AG09309 (cell line): ENCODE results near the gene PPARD.
"Not testable (repeated sequence)": the region's sequence is repeated elsewhere in the genome, so short reads cannot be mapped to it uniquely, and the experiment has no call there.

Experiments
- DNase-seq: peaks from one replicate; pipeline ENCODE4 v3.0.0-alpha.2; 2010; ENCODE audit warnings: low read depth
- H3K4me3 ChIP-seq: 2 replicates; pipeline ENCODE4 v1.5.1; 2011; ENCODE audit warnings: mild to moderate bottlenecking, low read depth, low read length, moderate library complexity; ENCODE audit not compliant: control insufficient read depth
- TF ChIP-seq, protein P1 (sequence below): IDR thresholded peaks from 2 replicates; pipeline ENCODE4 v1.5.1; 2011; ENCODE audit warnings: mild to moderate bottlenecking, low read depth, low read length, inconsistent platforms; ENCODE audit not compliant: insufficient read depth, control insufficient read depth; ENCODE audit errors: missing control alignments

The PPARD gene

DNA sequence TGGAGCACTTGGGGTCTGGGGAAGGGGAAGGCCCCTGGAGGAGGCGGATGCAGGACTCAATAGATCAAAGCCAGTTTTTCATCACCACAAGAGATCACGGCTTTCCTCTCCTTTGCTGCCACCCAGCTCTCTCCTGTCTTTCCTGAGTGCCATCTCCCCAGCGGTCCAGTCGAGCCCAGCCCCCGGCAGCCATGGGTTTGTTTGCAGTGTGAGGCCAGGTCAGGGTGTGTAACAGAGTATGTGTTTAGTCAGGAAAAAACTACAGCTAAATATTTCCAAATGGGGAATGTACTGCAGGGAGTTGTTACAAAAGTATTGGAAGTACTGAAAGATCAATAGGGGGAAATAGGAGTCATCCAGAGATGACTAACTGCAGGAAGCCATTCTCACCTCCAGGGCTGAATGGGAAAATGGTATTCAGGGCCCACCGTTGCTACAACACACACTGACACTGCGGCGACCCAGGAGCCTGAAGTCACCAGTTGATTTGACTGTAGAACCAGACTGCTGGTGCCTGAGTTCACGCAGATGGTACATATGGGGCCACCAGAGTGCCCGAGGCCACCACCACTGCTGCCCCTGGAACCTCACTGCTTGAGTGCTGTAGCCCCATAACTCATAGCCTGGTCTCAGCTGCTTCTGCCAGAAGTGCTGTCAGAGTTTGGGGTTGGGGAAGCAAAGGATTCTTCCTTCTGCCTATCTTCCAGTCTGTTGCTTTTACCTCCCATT is 86.2 kb downstream of the PPARD start:
- DNase-seq: no peak
- TF ChIP-seq, protein P1, sequence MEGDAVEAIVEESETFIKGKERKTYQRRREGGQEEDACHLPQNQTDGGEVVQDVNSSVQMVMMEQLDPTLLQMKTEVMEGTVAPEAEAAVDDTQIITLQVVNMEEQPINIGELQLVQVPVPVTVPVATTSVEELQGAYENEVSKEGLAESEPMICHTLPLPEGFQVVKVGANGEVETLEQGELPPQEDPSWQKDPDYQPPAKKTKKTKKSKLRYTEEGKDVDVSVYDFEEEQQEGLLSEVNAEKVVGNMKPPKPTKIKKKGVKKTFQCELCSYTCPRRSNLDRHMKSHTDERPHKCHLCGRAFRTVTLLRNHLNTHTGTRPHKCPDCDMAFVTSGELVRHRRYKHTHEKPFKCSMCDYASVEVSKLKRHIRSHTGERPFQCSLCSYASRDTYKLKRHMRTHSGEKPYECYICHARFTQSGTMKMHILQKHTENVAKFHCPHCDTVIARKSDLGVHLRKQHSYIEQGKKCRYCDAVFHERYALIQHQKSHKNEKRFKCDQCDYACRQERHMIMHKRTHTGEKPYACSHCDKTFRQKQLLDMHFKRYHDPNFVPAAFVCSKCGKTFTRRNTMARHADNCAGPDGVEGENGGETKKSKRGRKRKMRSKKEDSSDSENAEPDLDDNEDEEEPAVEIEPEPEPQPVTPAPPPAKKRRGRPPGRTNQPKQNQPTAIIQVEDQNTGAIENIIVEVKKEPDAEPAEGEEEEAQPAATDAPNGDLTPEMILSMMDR: no peak
- no peak overlapping the region for H3K4me3 ChIP-seq

DNA sequence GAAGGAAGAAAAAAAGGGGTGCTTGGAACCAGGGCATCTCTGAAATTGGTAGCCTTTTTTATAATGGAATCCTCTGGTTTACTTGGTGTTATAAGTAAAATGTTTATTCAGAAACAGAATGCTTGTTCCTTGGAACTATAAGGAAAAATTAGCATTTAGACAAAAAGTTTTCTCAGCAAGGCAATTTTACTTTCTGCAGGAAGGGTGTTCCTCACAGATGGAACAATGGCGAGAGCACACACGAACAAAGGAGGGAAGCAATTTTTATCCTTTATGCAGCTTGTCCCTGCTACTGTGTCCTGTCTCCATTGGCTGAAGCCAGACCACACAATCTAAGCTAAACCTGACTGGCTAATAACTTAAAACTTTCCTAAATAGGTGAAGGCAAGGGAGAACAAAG is 87.1 kb downstream of the PPARD start:
- no peak for DNase-seq
- TF ChIP-seq, protein P1: no peak
- no peak overlapping the region for H3K4me3 ChIP-seq

DNA sequence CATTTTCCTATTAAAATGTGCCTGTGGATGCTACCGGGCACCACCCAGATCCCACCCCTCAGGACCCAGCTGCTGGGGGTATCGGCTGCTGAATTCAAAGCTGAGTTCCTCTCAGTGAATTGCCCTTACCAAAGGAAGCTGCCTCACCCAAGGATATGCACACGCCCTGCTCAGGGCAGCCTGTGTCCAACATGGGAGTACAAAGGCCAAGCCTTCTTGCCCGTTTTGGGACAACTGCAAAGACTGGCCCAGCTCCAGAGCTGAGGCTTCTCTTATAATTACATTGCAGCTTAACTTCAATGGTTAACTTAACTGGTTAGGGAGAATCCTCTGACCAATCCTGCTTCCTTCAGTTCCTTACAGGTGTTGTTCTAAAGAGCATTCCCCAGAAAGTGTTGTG is 89.9 kb downstream of the PPARD start:
- H3K4me3 ChIP-seq: no peak overlapping the region
- TF ChIP-seq, protein P1: no peak
- DNase-seq: no peak

DNA sequence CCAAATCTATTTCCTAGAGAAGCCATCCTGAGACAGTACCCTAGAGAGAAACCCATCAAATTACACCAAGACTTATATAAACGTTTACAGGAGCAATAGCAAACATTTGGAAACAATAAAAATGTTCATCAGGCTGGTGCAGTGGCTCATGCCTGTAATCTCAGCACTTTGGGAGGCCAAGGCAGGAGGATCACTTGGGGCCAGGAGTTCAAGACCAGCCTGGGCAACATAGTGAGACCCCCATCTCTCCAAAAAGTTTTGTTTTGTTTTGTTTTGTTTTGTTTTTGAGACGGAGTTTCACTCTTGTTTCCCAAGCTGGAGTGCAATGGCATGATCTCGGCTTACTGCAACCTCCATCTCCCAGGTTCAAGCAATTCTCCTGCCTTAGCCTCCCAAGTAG is 90.3 kb downstream of the PPARD start:
- H3K4me3 ChIP-seq, DNase-seq: not testable (repeated sequence)

DNA sequence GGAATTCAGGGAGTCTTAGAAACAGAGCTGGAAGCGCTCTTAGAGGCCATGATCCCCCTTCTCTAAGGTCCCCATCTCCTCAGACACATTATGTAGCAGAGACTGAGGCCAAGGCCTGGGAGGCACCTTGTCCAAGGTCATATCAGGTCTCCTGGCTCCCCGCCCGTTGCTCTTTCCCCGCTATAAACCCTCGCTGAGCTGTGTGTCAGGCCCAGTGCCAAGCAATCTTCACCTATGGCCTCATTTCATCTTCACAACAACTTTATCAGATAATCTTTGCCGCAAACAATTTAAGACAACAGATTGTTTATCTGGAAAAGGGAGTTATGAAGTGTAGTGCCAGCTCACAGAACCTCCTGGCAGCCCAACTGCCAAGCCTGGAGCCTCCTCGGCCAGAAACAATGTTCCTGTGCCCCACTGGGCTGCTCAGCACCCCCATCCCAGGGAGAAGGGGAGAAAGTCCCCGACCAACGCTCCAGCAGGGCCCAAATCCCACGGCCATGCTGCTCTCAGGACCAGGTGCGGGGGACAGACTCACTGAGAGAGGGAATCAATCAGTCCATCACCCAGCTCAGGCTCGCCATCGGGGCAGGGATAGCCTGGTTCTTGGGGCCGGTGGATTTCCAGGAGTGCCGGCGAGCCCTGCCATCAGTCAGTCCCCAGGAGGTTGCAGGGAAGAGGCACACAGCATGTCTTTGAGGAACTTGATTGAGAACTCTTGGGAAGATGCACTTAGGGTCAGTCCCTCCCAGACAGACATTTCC is 92.9 kb downstream of the PPARD start:
- DNase-seq: no peak
- TF ChIP-seq, protein P1: no peak
- no peak overlapping the region for H3K4me3 ChIP-seq

DNA sequence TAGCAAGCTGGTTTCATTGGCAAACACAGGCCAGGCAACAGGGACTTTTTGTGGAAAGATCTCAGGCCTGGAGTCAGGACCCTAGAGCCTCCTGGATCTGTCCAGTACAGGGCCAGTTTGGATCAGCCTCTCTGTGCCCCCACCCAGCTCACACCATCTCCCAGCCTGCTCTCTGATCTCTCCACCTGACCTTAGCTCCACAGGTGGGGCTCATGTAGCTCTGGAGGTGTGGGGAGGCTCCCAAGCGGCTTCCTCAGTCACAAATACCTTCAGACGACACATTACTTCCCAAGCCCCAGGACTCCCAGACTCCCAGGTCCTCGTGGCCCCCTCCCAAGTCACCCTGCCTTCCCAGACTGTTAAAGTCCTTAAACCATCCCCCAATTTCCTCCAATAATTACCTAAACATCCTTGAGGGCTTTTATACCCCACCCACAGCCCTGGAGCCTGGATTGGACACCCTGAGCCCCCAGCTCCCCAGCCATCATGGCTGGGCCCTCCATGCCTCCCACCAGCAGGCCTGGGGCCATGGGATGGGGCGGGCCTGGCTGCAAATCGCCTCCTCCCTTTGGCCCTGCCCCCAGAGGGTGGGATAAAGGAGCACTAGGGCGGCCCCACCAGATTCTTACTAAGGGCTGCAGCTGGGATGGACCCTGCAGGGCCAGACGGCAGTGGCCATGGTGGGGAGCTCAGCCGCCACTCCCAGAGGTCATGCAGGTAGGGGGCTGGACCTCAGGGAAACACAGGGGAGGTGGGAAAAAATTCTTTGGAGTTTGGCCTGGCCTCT is 93.9 kb downstream of the PPARD start:
- DNase-seq: no peak
- H3K4me3 ChIP-seq: no peak overlapping the region
- TF ChIP-seq, protein P1: no peak

DNA sequence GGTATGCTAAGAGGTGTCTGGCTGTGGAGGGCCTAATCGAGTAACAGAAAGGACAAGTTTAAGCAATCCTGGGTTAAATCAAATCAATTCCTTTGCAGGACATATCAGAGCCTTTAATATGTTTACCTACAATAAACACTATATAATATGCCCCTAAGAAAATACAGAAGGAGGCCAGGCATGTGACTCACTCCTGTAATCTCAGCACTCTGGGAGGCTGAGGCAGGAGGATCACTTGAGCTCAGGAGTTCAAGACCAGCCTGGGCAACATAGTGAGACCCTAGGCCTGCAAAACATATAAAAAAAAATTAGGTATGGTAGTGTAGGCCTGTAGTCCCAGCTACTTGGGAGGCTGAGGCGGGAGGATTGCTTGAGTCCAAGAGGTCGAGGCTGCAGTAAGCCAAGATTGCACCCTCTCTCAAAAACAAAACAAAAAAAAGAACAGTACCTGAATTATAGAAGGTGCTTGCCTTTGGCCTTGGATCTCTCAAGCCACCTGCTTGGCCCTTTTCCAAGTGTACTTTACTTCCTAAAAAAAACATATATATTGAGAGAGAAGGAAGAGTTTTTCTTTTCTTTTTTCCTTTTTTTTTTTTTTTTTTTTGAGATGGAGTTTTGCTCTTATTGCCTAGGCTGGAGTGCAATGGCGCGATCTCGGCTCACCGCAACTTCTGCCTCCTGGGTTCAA is 96.2 kb downstream of the PPARD start:
- H3K4me3 ChIP-seq, DNase-seq: not testable (repeated sequence)
